A673 (cell line): ENCODE measurements around the gene AXL. TPM values are rescaled to one million over a fixed set of nuclear protein-coding genes. Genes with fewer than 3 reads are reported as not detected.

Experiments used
- BruUV-seq: library from RNA; stranded (reverse); fragments of 400-500 nt; replicated peaks from 2 replicates; lab custom pipeline; 2021; lab: Mats Ljungman, UMichigan
- CTCF ChIA-PET: fragments of 300-600 bp; sonication (Branson Sonifier 250); formaldehyde crosslinking; loops from one replicate; lab custom pipeline; 2022; ENCODE audit warnings: antibody characterized with exemption; lab: Charles Lee
- POLR2A ChIA-PET: fragments of 300-600 bp; sonication (Branson Sonifier 250); formaldehyde crosslinking; loops from one replicate; lab custom pipeline; 2022; ENCODE audit warnings: antibody characterized with exemption; ENCODE audit not compliant: low non-redundant PET; lab: Charles Lee
- DNase-seq: peaks from one replicate; pipeline ENCODE4 v3.0.0-alpha.2; 2015; ENCODE audit warnings: low spot score
- H3K27ac ChIP-seq: fragments of 200-600 bp; sonication (generic); 2 replicates; pipeline ENCODE4 v1.5.1; 2016; ENCODE audit warnings: mixed run types, low read depth, mild to moderate bottlenecking, mixed read lengths, antibody characterized with exemption, low read length; ENCODE audit not compliant: poor library complexity, severe bottlenecking
- H3K27me3 ChIP-seq: fragments of 200-600 bp; sonication (generic); replicated peaks from 2 replicates; pipeline ENCODE4 v1.6.1; 2017; ENCODE audit warnings: mixed run types, low read depth, mild to moderate bottlenecking, mixed read lengths, antibody characterized with exemption, low read length; ENCODE audit not compliant: insufficient read depth, poor library complexity
- H3K36me3 ChIP-seq: fragments of 200-600 bp; sonication (generic); 2 replicates; pipeline ENCODE4 v1.6.1; 2016; ENCODE audit warnings: mixed run types, mild to moderate bottlenecking, mixed read lengths, antibody characterized with exemption, low read length; ENCODE audit not compliant: insufficient read depth, poor library complexity, severe bottlenecking
- H3K4me1 ChIP-seq: fragments of 200-600 bp; sonication (generic); 2 replicates; pipeline ENCODE4 v1.6.1; 2017; ENCODE audit warnings: mixed run types, mild to moderate bottlenecking, mixed read lengths, antibody characterized with exemption, low read length; ENCODE audit not compliant: insufficient read depth, poor library complexity, severe bottlenecking
- H3K4me3 ChIP-seq: fragments of 200-600 bp; sonication (generic); 2 replicates; pipeline ENCODE4 v1.5.1; 2016; ENCODE audit warnings: low read depth, mixed run types, mild to moderate bottlenecking, mixed read lengths, low read length; ENCODE audit not compliant: poor library complexity, severe bottlenecking
- H3K9me3 ChIP-seq: fragments of 200-600 bp; sonication (generic); 2 replicates; pipeline ENCODE4 v1.6.1; 2016; ENCODE audit warnings: mixed run types, low read depth, mild to moderate bottlenecking, mixed read lengths, antibody characterized with exemption, low read length; ENCODE audit not compliant: poor library complexity, severe bottlenecking
- CTCF ChIP-seq: fragments of 300-800, 200-600 bp; sonication (generic); conservative IDR thresholded peaks from 2 replicates; pipeline ENCODE4 v1.5.1; 2017; ENCODE audit warnings: low read depth, mild to moderate bottlenecking, antibody characterized with exemption, low read length, moderate library complexity, mixed read lengths
- EZH2 ChIP-seq: fragments of 200-600 bp; sonication (generic); IDR thresholded peaks from 2 replicates; pipeline ENCODE4 v1.6.1; 2017; ENCODE audit warnings: borderline replicate concordance, low read depth, mild to moderate bottlenecking, mixed read lengths, antibody characterized with exemption, low read length; ENCODE audit not compliant: poor library complexity, severe bottlenecking
- intact Hi-C: fragments of 100-400 bp; cut with micrococcal nuclease; formaldehyde crosslinking; loops from one replicate; pipeline ENCODE4 v1.10.0; 2022; ENCODE audit not compliant: unreplicated experiment
- total RNA-seq: library from RNA; stranded (reverse); gene quantifications from 2 replicates; pipeline ENCODE4 v1.2.3, GENCODE V29; 2021

The AXL gene
- total RNA-seq, 1 experiment from 2014 or later = 1.0 TPM

- Histone ChIP-seq H3K36me3 (no peaks in the 10 kb centered on the region), H3K4me3 (peak overlapping the region; percentile 76), H3K27ac (peak overlapping the region; percentile 93), H3K27me3 (no peaks in the 10 kb centered on the region), H3K9me3 (no peaks in the 10 kb centered on the region), H3K4me1 (peaks cover 4% of the 10 kb centered on the region)
- POLR2A ChIA-PET = no interaction called here
- CTCF ChIA-PET = interaction anchor here (0.6 to 3.1 kb wide), 2 partner anchors 56 to 57 kb away, joined by 6 to 49 read pairs; no protein-coding TSS in a partner anchor
- TF ChIP-seq CTCF (no peak), EZH2 (no peak)
- BruUV-seq = no TSS peak
- intact Hi-C loops = loop anchor here (1.0 to 5.0 kb wide), 3 partner anchors 57 to 287 kb away; no protein-coding TSS in a partner anchor
- DNase-seq = no peak
These were observed 42.6 kb downstream of the AXL start for GRCh38 chr19:41261474-41262190.

- Histone ChIP-seq H3K36me3 (peaks cover 10% of the 10 kb centered on the region), H3K4me1 (peaks cover 8% of the 10 kb centered on the region), H3K27me3 (no peaks in the 10 kb centered on the region), H3K27ac (peak overlapping the region; percentile 93), H3K4me3 (peak overlapping the region; percentile 76), H3K9me3 (no peaks in the 10 kb centered on the region)
- ChIA-PET POLR2A (interaction anchor here (0.5 kb wide), 1 partner anchor 1153 kb away, joined by 3 read pairs; no protein-coding TSS in a partner anchor), CTCF (interaction anchor here (0.6 to 3.1 kb wide), 9 partner anchors 15 to 1074 kb away, joined by 3 to 49 read pairs (median 3); partner anchors contain the start of gene CCDC97)
- intact Hi-C loops = loop anchor here (2.0 to 5.0 kb wide), 2 partner anchors 136 to 288 kb away; no protein-coding TSS in a partner anchor
- BruUV-seq = TSS peak; percentile 87
- TF ChIP-seq EZH2 (no peak), CTCF (no peak)
- no peak for DNase-seq
These were observed 44.2 kb downstream of the AXL start for GRCh38 chr19:41263042-41263849.

GRCh38 chr19:41263850-41264580 is 45.0 kb downstream of the AXL start, which contains the start of gene HNRNPUL1:
Gene HNRNPUL1, plus strand, starts transcription at chr19:41264372. Its CDS starts 132 bp downstream, at chr19:41264504.
- CTCF ChIA-PET = interaction anchor here (0.6 to 3.1 kb wide), 6 partner anchors 46 to 1073 kb away, joined by 3 to 49 read pairs (median 4); partner anchors contain the start of gene CCDC97
- no peaks in the 10 kb centered on the region for H3K9me3 ChIP-seq
- peaks cover 17% of the 10 kb centered on the region for H3K36me3 ChIP-seq
- DNase-seq = peak; percentile 100
- POLR2A ChIA-PET = interaction anchor here (0.5 to 0.6 kb wide), 2 partner anchors 838 to 1152 kb away, joined by 3 to 5 read pairs; partner anchors contain the start of gene SERTAD1
- TF ChIP-seq EZH2 (no peak), CTCF (0 out of 2 replicates have a peak, but pooled peaks have one; percentile 34)
- peaks cover 8% of the 10 kb centered on the region for H3K4me1 ChIP-seq
- intact Hi-C loops = loop anchor here (2.0 to 5.0 kb wide), 2 partner anchors 137 to 289 kb away; no protein-coding TSS in a partner anchor
- no TSS peak for BruUV-seq
- H3K4me3 ChIP-seq = peak within 1 kb of the TSS; percentile 90
- H3K27ac ChIP-seq = peak within 1 kb of the TSS; percentile 99
- H3K27me3 ChIP-seq = no peaks in the 10 kb centered on the region
